GM18909 (cell line): Measurements from ENCODE around the gene RTL10.
"Not testable (repeated sequence)": the region's sequence is repeated elsewhere in the genome, so short reads cannot be mapped to it uniquely, and the experiment has no call there.

Source experiments
- ATAC-seq: cut with Tn5 transposase; IDR thresholded peaks from one replicate; pipeline ENCODE4 v1.9.1; 2021; ENCODE audit warnings: mild to moderate bottlenecking; ENCODE audit not compliant: unreplicated experiment, poor library complexity

The RTL10 gene

DNA sequence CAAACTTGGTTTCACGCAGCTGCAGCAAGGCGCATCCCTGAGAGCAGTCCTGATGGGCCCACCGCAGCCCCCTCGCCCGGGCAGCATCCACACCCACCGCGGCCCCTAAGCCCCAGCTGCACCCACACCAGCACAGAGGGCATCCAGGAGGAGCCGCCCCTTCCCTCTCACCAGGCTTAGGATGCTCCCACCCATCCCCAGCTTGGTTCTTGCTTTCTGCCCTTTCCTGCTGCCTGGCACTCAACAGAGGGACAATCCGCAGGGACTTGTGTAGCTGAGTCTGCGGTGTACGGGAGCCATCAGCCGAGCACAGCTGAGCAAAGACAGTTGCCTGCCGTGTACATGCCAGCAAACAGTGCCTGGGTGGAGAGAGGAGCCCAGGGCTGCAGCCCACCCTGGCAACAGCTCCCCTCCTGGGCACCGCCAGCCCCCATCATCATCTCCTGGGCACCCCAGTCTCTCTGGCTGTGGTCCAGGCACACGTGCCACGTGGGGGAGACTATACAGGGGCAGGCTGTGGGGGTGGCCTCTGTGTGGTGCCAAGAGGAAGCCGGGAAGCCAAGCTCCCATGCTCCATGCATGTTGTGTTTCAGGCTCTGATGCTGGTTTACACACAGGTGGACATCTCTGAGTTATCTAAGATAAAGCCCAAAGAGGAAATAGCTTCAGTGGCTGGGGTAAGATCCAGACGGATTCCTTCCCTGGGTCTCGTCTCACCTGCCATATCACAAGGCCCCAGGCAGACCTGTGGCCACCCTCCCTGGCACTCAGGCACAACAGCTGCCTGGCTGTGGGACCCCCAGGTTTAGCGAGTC is 36.0 kb upstream of the RTL10 start:
- no peak for ATAC-seq

DNA sequence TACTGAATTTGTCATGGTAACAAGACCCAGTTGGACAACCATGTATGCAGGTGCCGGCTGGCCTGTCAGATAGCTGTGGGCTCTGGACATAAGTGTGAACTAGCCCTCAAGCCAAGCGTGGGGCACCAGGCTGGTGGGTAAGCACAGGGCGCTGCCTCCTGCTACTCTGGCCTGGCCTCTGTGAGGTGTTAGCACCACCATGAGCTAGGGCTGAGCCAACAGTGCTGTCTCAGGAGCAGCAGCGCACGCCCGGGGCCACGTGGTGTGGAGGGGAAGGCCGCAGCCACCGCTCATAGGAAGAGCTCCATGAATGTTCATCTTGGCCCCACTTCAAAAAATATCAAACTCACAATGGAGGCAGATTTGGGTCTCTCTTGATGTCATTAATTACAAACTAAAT is 35.3 kb upstream of the RTL10 start:
- ATAC-seq: no peak

DNA sequence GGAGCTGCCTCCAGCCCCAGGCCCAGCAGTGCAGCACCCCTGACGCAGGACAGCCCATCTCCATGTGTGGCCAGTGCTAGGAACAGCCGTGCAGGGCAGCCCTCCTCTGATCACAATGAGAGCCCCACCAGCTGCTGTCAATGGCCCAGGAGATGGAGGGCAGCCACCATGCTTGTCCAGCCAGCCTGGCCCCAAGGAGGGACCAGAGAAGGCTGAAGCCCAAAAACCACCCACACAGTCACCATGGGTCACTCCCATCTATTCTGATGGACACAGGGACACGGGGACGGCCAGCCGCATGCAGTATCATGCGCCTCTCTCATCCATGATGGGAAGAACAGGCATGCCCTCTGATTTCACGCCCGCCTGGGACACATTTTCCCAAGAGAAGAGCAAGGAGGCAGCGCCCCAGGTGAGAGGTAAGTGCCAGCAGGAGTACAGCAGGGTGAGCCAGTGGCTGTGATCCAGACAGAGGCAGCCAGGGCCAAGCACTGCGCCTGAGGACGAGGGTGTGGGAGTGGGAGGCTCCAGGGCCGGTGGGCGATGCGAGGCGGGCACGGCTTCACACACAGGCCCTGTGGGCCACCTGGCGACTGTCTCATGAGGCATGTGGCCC is 33.6 kb upstream of the RTL10 start:
- no peak for ATAC-seq

DNA sequence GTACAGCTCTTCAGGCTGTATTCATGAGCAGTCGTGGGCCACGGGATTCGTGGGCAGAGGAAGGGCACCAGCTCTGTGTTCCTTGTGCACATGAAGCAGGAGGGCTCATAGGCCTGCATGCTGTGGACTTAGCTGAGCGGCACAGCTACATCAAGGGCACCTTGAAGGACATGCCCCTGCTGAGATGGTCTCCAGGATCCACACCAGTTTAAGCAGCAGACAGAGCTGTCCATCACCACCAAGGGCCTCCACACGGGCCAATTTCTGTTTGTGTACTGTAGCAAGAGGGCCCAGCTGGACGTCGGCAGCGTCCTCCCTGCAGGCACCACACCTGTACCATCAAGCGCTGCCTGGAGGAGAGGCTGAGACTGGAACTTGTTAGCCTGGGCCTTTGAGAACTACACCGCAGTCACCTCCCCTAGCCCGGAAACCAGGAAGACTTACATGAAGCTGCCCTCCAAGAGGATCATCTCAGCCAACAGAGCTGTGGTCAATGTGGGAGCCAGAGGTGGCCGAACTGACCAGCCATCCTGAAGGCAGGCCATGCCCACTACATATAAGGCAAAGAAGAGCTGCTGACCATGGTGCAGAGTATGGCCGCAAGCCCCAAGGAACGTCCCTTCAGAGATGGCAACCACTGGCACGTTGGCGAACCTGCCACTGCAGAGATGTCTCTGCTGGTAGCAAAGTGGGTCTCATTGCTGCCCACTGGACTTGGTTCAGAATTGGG is 32.7 kb upstream of the RTL10 start:
- no peak for ATAC-seq

DNA sequence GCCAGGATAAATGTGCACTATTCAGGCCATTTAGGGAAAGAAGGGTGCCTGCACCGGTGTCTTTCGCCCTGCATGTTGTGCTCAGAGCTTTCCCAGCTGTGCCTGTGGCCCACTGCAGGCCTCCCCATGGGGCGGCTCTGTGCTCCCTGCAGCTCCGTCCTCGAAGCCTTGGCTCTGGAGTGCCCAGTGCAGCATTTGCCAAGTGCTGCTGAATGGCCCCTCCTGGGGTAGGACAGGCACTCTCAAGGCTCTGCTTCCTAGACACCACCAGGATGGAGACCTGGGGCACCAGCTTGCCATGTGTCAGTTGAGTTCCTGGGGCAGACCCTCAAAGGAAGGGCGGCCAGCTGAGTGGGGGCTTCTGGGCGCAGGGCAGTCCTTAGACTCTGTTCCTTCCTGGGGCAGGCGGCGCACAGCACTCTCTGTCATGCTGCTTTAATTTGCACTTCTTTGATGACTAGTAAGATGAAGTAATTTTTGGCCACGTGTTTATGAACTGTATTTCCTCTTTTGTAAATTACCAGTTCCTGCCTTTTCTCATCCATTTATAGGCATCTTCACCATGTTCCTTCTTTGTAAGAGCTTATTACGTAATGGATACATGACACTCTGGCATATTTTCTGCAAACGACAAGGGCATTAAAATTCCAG is 32.1 kb upstream of the RTL10 start:
- ATAC-seq: no peak

DNA sequence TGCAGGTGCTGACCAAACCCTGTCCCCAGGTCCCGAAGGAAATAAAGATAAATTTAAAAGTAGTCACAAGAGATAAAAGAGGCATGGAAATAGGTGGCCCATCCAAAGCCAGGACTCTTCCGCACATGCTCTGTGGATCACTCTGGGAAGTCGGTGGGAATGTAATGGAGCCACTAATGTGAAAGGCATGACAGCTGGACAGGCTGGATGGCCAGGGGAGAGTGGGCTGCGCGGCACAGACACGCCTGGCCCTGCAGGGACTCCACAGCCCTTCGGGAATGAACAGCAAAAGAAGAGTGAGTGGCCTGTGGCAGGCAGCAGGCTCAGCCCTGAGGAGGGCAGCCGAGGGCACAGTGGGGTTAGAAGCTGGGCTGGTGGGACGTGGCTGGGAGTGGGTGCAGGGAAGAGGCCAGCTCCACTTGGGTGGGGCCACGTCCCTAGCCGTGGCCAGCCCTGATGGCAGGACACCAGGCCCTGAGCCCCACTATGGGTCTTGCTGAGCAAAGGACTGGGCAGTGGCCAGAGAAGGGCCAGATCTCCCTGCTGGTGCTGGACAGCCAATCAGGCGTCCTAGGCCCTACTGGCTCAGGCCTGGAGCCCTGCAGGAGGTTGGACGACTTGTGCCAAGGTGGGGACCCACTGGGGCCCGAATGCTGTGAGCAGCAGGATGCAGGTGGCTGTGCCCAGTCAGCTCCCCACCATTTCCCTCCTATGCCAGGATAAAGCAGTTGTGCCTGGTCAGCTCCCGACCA is 31.3 kb upstream of the RTL10 start:
- ATAC-seq: no peak

DNA sequence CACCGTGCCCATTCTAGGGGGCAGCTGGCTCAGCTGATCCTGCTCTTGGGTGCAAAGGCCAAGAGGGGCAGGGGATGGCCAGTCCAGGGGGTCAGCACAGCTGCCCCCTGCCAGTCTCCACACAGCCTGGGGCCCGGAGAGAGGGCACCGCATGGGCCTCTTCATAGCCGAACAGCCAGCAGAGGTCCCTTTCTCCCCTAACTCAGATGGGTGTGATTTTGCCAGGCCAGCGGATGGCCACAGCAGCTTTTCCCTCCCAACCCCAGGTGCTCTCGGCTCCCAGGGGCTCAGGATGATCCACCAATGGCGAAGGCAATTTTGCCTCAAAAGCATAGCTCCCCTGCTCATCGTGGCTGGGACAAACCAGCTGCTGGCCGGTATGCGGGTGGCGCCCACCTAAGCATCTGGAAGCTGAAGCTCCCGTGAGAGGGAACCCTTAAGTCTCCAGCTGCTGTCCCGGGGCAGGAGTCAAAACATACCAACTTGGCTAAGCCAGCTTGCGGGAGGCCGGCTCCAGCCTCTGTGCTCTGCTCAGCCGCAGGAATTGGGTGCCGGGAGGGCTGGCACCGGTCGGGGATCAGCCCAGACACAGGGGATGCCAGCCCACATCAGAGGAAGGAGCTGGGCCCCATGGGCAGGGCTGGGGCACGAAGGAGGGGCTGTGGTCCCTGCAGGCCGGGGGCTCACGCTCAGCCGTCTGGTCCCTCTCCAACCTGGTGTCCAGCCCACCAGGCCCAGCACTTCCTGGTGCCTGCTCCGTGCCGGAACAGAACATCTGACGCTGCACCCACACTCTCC is 30.5 kb upstream of the RTL10 start:
- ATAC-seq: no peak

DNA sequence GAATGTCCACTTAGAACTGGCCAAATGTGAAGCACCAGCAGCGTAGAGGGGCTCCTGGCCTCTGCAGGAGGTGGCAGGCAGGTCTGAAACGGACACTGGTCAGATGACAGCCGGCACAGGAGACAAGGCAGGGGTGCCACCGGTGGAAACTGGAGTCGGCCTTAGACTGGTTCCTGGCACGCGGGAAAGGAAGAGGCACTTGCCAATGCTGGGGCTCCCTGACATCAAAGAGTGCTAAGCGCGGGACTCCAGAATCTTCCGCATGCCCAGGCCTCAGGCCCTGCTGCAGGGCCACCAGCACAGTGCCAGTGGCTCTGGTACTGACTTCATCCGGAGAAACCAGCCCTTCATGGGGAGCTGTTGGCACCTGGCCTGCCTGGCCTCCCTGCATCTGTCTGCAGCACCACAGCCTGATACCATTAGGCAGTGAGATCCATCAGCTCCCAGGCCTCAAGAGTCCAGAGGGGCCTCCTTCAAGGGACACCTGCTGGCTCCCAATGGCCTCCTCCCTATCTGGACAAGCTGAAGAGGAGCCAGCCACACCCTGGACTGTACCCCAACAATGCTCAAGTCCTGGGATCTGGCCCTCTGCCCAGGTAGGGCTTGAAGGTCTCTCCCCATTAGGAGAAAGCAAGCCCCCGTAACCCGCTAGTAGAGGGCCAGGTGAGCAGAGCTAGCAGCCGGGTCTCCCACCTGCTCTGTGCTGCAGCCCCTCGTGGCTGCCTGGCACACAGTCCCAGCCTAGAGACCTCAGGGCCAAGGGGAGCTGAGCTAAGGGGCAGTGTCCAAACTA is 29.7 kb upstream of the RTL10 start:
- ATAC-seq: no peak

DNA sequence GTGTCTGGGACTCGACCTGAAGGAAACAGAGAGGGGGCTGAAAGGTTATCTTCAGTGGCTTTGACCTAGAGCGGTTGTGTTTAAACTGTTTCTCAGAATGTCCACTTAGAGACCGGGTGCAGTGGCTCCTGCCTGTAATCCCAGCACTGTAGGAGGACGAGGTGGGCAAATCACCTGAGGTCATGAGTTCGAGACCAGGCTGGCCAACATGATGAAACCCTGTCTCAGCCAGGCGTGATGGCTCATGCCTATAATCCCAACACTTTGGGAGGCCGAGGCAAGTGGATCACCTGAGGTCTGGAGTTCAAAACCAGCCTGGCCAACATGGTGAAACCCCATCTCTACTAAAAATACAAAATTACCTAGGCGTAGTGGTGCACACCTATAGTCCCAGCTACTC is 28.8 kb upstream of the RTL10 start:
- ATAC-seq: not testable (repeated sequence)

DNA sequence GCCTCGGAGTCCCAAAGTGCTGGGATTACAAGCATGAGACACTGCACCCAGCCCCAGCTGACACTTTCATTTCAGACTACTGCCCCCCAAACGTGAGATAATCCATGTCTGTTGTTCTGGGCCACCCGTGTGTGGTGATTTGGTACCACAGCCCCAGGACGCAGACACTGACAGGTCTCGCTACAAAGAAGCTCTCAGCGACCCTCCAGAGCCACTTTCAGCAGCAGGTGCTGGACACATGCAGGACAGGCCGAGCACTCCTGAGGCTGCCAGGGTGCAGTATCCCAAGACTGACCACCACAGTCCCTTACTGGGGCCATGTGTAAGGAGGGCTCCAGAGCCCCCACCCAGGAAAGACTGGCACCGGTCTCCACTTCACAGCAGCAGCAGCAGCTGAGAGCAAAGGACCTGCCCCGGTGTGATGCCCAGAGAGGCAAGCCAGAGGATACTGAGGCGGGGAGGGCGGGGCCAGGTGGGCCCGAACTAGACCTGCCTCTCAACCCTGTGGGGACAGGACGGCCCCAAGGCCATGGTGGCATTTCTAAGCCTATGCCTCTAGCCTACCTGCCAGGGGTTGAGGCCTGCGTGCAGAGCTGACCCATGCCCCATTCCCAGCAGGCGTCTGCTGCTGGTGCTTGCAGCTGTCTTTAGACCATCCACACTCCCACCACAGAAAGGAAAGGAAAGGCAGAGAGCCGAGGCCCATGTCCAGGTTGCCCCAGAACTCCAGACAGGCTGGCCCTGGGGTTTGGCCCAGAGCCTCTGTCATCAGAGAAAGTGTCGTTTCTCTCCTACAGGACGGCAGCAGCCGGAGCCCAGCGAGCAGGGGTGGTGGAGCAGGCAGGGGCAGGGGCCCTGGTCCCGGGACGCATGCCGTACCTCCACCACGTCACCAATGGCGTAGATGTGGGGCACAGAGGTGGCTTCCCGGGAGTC is 28.0 kb upstream of the RTL10 start:
- no peak for ATAC-seq

DNA sequence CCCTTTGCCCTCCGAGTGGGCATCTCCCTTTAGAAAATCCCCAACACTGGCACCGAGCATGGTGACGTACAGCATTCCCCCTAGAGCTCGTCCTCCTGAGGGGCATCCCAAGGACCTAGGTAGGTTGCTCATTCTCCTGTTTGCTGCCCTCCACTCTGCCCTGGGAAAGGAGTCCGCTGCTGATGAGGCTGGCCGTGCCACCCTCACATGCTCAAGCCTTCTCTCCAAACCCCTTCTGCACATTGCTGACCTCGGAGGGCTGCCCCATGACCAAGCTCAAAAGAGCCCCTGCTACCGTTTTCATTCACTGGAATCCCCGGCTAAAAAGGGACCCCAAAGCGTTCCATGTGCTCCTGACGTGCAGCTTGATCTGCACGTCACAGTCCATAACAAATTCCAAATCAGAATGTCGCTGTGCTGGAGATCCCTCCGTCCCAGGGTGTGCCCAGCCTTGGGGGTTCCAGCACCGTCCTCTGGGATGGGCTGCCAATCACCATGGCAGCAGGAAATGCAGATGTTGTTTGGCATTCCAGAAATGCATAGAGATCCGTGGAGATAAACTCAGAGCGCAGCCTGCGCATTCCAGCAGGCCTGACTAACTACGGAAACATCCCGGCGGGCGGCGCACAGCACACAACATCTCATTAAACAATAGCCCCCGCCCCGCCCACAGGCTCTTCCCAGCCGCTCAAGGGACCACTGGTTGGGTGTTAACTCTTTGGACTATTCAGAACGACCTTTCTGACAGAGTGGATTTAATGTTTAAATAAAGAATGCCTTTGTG is 26.3 kb upstream of the RTL10 start:
- ATAC-seq: no peak

DNA sequence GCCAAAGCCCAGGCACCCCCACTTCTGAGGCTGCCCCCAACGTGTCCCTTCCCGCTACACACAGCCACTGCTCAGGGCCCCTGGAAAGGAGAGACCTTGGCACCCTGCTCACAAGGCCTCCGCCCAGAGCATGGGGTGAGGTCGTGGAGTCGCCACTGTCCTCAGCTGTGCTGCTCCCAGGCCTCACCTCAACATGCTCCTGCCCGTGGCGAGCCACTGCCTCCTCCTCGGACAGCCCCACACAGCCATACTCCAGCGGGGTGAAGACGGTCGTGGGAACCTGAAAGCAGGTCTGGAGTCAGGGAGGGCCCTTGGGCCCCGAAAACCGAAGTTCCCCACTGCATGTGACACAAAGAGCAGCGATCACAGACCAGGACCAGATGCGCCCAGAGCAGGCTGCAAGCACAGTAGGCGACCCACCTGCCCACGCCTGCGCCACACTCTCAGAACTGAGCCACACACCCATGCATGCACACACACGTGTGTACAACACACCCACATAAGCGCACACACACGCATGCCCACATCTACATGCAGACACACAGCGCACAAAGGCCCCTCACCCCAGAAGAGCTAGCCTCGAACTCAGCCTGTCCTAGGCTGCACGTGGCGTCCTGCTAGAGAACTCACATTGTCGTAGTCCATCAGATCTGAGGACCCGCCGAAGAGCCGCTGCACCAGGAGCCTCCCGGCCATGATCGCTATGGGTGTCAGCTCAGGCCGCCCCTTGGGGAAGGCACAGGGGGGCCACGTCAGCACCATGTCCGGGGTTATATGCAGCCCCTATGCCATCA is 25.5 kb upstream of the RTL10 start:
- no peak for ATAC-seq

DNA sequence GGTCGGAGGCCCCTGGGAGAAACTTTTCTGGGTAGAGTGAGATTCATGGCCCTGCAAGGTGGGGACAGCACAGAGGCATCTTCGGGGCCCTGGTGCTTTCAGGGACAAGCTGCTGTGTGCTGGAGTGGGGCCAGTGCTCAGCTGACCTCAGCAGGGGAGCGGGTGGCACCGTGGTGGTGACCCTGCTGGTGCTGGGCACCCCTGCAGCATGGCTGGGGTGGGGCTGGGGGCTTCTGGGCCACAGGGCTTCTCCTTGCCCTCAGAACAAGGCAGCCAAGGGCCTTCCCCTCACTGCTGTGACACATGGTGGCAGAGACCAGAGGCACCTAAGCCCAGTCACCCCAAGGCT is 24.9 kb upstream of the RTL10 start:
- ATAC-seq: no peak

DNA sequence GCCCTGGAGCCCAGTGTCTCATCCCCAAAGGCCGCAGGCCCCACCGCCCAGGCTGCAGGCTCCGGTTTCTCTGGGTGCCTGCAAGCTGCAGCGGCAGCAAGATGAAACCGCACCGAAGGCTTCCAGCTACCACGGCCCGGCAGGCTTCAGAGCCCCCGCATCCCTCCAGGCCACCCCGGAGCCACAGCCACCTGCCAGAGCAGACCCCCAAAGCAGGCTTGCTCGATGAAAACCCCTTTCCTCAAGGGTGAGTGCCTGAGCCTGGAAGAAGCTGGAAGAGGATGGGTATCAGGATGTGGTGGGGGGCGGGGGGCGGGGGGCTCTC is 24.5 kb upstream of the RTL10 start:
- ATAC-seq: no peak

DNA sequence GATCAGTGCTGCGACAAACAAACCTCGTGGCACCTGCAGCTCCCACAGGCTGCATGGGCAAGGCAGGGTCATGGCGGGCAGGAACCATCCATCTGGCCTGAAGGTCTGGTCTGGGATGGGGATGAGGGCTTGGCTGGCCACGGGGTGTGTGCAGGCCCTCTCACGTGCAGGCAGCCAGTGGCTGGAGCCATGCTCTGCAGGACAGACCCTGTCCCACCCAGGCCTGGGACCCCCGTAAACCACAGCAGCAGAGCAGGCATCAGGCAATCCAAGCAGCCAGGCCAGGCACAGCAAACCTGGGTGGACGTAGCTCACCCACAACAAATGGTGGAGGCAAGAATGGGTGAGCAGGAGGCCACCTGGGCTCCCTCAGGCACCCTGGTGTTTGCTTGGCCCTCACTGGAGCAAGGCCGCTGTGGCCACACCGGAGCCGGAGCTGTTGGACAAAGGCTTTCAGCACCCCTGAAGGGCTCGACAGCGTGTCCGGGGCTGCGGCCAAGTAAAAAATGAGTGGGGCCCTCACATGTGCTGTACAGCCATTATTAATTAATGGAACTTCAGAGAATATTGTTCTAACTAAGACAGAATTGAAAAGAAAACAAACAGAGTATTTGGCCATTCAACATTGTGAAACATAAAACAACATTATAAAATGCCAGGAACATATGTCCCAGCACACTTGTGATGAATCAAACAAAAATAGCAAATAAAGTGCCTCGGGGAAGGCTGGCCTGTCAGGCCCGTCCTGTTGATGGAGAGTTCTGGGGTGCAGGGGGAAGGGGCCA is 24.0 kb upstream of the RTL10 start:
- ATAC-seq: no peak
